ENCODE data around the gene IBA57.
A peak's percentile ranks its signal among the peaks of the same experiment; 100 is the strongest.

Gene IBA57

GRCh38 chr1:228165372-228166169 lies at the start of gene IBA57:
Gene IBA57 (plus strand): TSS chr1:228165804. CDS start chr1:228165817, 13 bp downstream.
- peak; percentile 100 for DNase-seq

GRCh38 chr1:228117335-228117734 lies 48.3 kb upstream of the IBA57 start:
- DNase-seq, result no peak

- DNase-seq, result no peak
Measured at GRCh38 chr1:228118040-228118439, 47.6 kb upstream of the IBA57 start.

GRCh38 chr1:228120351-228120750 lies 45.3 kb upstream of the IBA57 start:
- DNase-seq, result no peak

- no peak for DNase-seq
Measured at GRCh38 chr1:228120857-228121489, 44.6 kb upstream of the IBA57 start.

GRCh38 chr1:228122921-228123441 lies 42.6 kb upstream of the IBA57 start:
- no peak for DNase-seq

- no peak for DNase-seq
Measured at GRCh38 chr1:228123505-228123904, 42.1 kb upstream of the IBA57 start.

GRCh38 chr1:228125185-228125584 lies 40.4 kb upstream of the IBA57 start:
- DNase-seq, result no peak

- DNase-seq, result no peak
Measured at GRCh38 chr1:228131766-228132165, 33.8 kb upstream of the IBA57 start.

GRCh38 chr1:228134591-228134990 lies 31.0 kb upstream of the IBA57 start:
- no peak for DNase-seq

GRCh38 chr1:228136901-228137300 lies 28.7 kb upstream of the IBA57 start:
- peak; percentile 33 for DNase-seq

- no peak for DNase-seq
Measured at GRCh38 chr1:228139406-228139930, 26.1 kb upstream of the IBA57 start.

GRCh38 chr1:228139931-228140723 lies 25.5 kb upstream of the IBA57 start, which contains the start of gene GUK1:
Gene GUK1 (plus strand): TSS chr1:228140279. CDS start chr1:228140303, 24 bp downstream.
- DNase-seq, result peak; percentile 100

- DNase-seq, result no peak
Measured at GRCh38 chr1:228140724-228141225, 24.8 kb upstream of the IBA57 start.

- peak; percentile 45 for DNase-seq
Measured at GRCh38 chr1:228141226-228142044, 24.2 kb upstream of the IBA57 start.

GRCh38 chr1:228142155-228142691 lies 23.4 kb upstream of the IBA57 start:
- DNase-seq, result no peak

- DNase-seq, result no peak
Measured at GRCh38 chr1:228142701-228143136, 22.9 kb upstream of the IBA57 start.

GRCh38 chr1:228143480-228144192 lies 22.0 kb upstream of the IBA57 start:
- no peak for DNase-seq

- DNase-seq, result no peak
Measured at GRCh38 chr1:228144193-228144992, 21.2 kb upstream of the IBA57 start.

- DNase-seq, result no peak
Measured at GRCh38 chr1:228144993-228145343, 20.6 kb upstream of the IBA57 start.
